ENCODE measurements around the gene STAC3. TPM values are rescaled to one million over a fixed set of nuclear protein-coding genes. Genes with fewer than 3 reads are reported as not detected.
"Not testable (repeated sequence)": the region's sequence is repeated elsewhere in the genome, so short reads cannot be mapped to it uniquely, and the experiment has no call there.

STAC3 gene
- total and polyA plus RNA-seq, 10 of the 15 experiments (the other 5 are each of a cell fraction or from before 2014, with no cell fraction given): 0.49 to 9.9 (median 3.8) TPM

DNA sequence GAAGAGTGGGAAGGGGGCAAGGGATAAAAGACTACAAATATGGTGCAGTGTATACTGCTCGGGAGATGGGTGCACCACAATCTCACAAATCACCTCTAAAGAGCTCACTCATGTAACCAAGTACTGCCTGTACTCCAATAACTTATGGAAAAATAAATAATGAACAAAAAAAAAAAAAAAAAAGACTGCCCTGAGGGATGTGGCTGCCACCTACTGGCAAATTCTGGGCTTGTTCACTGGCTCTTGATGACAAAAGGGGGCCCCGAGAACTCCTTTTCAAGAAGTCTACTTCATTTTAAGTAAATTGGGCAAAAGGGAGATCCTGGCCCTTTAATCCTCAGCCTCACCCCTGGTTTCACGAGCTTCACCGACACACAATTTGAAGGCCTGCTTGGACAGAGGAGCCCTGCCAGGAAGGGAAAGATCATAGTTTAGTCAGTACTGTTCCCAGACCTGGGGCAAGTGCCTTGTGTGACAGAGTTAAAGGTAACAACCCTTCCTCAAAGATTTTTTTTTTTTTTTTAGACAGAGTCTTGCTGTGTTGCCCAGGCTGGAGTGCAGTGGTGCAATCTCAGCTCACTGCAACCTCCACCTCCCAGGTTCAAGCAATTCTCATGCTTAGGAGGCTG lies 26.1 kb upstream of the STAC3 start:
- H3K9ac ChIP-seq (ENCODE audit: control insufficient read depth, insufficient read depth, low read length): no peak overlapping the region
- no peaks in the 10 kb centered on the region for H4K20me1 ChIP-seq (ENCODE audit: control insufficient read depth, insufficient read depth)
- no peak overlapping the region for H3K4me2 ChIP-seq (ENCODE audit: control insufficient read depth, insufficient read depth)
- ATAC-seq: no peak
- SMC1A ChIA-PET (ENCODE audit: uncharacterized antibody, unreplicated experiment): interaction anchor here (0.6 to 2.3 kb wide), 6 partner anchors 11 to 1821 kb away, joined by 3 to 9 read pairs (median 4); partner anchors contain the start of genes INHBE and SHMT2
- DNase-seq (ENCODE audit: low read depth, low spot score): no peak
- in situ Hi-C loops (cut with MboI): no loop called here
- BruUV-seq (replicated peaks): no TSS peak
- WGBS (ENCODE audit: insufficient coverage, insufficient replicate concordance, low lambda C conversion rate, missing lambda C conversion rate): 96% methylated on average over 4 of the region's 4 CpGs
- H2AFZ ChIP-seq (ENCODE audit: control insufficient read depth, low read depth, low read length): no peak overlapping the region
- TF ChIP-seq CTCF (IDR thresholded peaks at IDR 0.05 in 2 of 3, conservative IDR thresholded peaks at IDR 0.05 in 1 of 3; ENCODE audit: control insufficient read depth in 2 of 3, extremely low read depth in 1 of 3, insufficient read depth in 1 of 3, low read depth in 3 of 3, low read length in 3 of 3): peak; percentile 19 to 36 (median 34); a peak in 5 of 6 replicates
- no peak for TF ChIP-seq RAD51 (IDR thresholded peaks at IDR 0.05)
- peak; percentile 81 for TF ChIP-seq ZNF384 (IDR thresholded peaks at IDR 0.05; ENCODE audit: borderline replicate concordance, low read depth, low read length)
- TF ChIP-seq RAD21 (IDR thresholded peaks at IDR 0.05; ENCODE audit: insufficient read depth, low read depth, low read length): peak; percentile 26; the same call in 1 of the 2 replicates
- H3K36me3 ChIP-seq (ENCODE audit: control insufficient read depth in 2 of 2, insufficient read depth in 2 of 2, low read length in 1 of 2): peaks cover 2 to 9% of the 10 kb centered on the region in 2 experiments; a peak in 2 of 4 replicates
- RAD21 ChIA-PET (ENCODE audit: unreplicated experiment): interaction anchor here (1.0 kb wide), 1 partner anchor 175 kb away, joined by 3 read pairs; no protein-coding TSS in a partner anchor
- H3K79me2 ChIP-seq (ENCODE audit: control insufficient read depth, insufficient read depth, low read length): no peaks in the 10 kb centered on the region
- no peaks in the 10 kb centered on the region for H3K27me3 ChIP-seq (replicated peaks in 1 of 2; ENCODE audit: control insufficient read depth in 2 of 2, insufficient read depth in 2 of 2, low read length in 1 of 2)
- POLR2A ChIA-PET: interaction anchor here (0.6 to 0.8 kb wide), 3 partner anchors 16 to 179 kb away, joined by 3 to 8 read pairs (median 4); partner anchors contain the start of gene INHBE
- peaks cover 12% of the 10 kb centered on the region for H3K4me1 ChIP-seq (ENCODE audit: control insufficient read depth, insufficient read depth, low read length)
- CTCF ChIA-PET: interaction anchor here (0.7 to 3.5 kb wide), 9 partner anchors 9 to 367 kb away, joined by 3 to 40 read pairs (median 7); partner anchors contain the start of gene INHBE
- no peak overlapping the region for H3K27ac ChIP-seq (ENCODE audit: control insufficient read depth, insufficient read depth)
- intact Hi-C loops (cut with micrococcal nuclease; ENCODE audit: unreplicated experiment): no loop called here
- no peak overlapping the region for H3K4me3 ChIP-seq
- FAIRE-seq: no peak
- no peaks in the 10 kb centered on the region for H3K9me3 ChIP-seq (replicated peaks; ENCODE audit: control insufficient read depth, insufficient read depth, low read length)

DNA sequence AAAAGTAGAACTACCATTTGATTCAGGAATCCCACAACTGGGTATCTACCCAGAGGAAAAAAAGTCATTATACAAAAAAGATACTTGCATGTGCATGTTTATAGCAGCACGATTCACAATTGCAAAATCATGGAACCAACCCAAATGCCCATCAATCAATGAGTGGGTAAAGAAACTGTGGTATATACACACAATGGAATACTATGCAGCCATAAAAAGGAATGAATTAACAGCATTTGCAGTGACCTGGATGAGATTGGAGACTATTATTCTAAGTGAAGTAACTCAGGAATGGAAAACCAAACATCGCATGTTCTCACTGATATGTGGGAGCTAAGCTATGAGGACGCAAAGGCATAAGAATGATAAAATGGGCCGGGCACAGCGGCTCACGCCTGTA lies 25.2 kb upstream of the STAC3 start:
- H3K4me1 ChIP-seq (ENCODE audit: control insufficient read depth, insufficient read depth, low read length): peaks cover 12% of the 10 kb centered on the region
- BruUV-seq (replicated peaks); DNase-seq (ENCODE audit: low read depth, low spot score); H3K9me3 ChIP-seq (replicated peaks; ENCODE audit: control insufficient read depth, insufficient read depth, low read length); ATAC-seq; intact Hi-C loops (cut with micrococcal nuclease; ENCODE audit: unreplicated experiment); H3K36me3 ChIP-seq (ENCODE audit: control insufficient read depth in 2 of 2, insufficient read depth in 2 of 2, low read length in 1 of 2); H3K79me2 ChIP-seq (ENCODE audit: control insufficient read depth, insufficient read depth, low read length); H3K4me3 ChIP-seq; H3K27ac ChIP-seq (ENCODE audit: control insufficient read depth, insufficient read depth); in situ Hi-C loops (cut with MboI); H4K20me1 ChIP-seq (ENCODE audit: control insufficient read depth, insufficient read depth); H3K27me3 ChIP-seq (replicated peaks in 1 of 2; ENCODE audit: control insufficient read depth in 2 of 2, insufficient read depth in 2 of 2, low read length in 1 of 2); H3K9ac ChIP-seq (ENCODE audit: control insufficient read depth, insufficient read depth, low read length); H3K4me2 ChIP-seq (ENCODE audit: control insufficient read depth, insufficient read depth); H2AFZ ChIP-seq (ENCODE audit: control insufficient read depth, low read depth, low read length); FAIRE-seq; RAD21 ChIA-PET (ENCODE audit: unreplicated experiment): not testable (repeated sequence)
- ChIA-PET SMC1A (ENCODE audit: uncharacterized antibody, unreplicated experiment) (interaction anchor here (1.0 to 2.3 kb wide), 4 partner anchors 10 to 183 kb away, joined by 3 to 9 read pairs (median 4); partner anchors contain the start of genes INHBE and SHMT2), POLR2A (interaction anchor here (0.6 to 0.7 kb wide), 5 partner anchors 12 to 248 kb away, joined by 4 to 9 read pairs (median 8); no protein-coding TSS in a partner anchor), CTCF (interaction anchor here (3.3 to 3.5 kb wide), 3 partner anchors 12 to 179 kb away, joined by 10 to 40 read pairs (median 32); partner anchors contain the start of gene INHBE)
- 95% methylated on average over 6 of the region's 6 CpGs for WGBS (ENCODE audit: insufficient coverage, insufficient replicate concordance, low lambda C conversion rate, missing lambda C conversion rate)

Measured in GM12878 (cell line).